H9 (cell line): Measurements from ENCODE around the gene RAB3IL1. TPM values are rescaled to one million over a fixed set of nuclear protein-coding genes. Genes with fewer than 3 reads are reported as not detected.

Experiments
- DNase-seq: peaks from one replicate; pipeline ENCODE4 v3.0.0-alpha.2; 2017
- H2AFZ ChIP-seq: one replicate; pipeline ENCODE4 v1.6.1; 2013; ENCODE audit warnings: mild to moderate bottlenecking, low read length, control low read depth, moderate library complexity
- H2AK5ac ChIP-seq: 2 replicates; pipeline ENCODE4 v1.6.1; 2013; ENCODE audit warnings: low read length, control low read depth, mixed read lengths; ENCODE audit not compliant: insufficient read length
- H2BK120ac ChIP-seq: one replicate; pipeline ENCODE4 v1.6.1; 2013; ENCODE audit warnings: low read depth, mild to moderate bottlenecking, low read length, control low read depth, inconsistent platforms; ENCODE audit not compliant: poor library complexity, severe bottlenecking
- H2BK12ac ChIP-seq: 2 replicates; pipeline ENCODE4 v1.6.1; 2013; ENCODE audit warnings: low read length, control low read depth, mixed read lengths, low read depth; ENCODE audit not compliant: insufficient read length
- H2BK15ac ChIP-seq: 2 replicates; pipeline ENCODE4 v1.6.1; 2013; ENCODE audit warnings: low read depth, low read length, control low read depth
- H2BK20ac ChIP-seq: one replicate; pipeline ENCODE4 v1.6.1; 2013; ENCODE audit warnings: low read depth, mild to moderate bottlenecking, low read length, control low read depth, inconsistent platforms; ENCODE audit not compliant: poor library complexity, severe bottlenecking
- H2BK5ac ChIP-seq: 2 replicates; pipeline ENCODE4 v1.6.1; 2013; ENCODE audit warnings: low read length, control low read depth, mixed read lengths; ENCODE audit not compliant: insufficient read length
- H3K14ac ChIP-seq: 2 replicates; pipeline ENCODE4 v1.6.1; 2013; ENCODE audit warnings: low read length, control low read depth; ENCODE audit not compliant: insufficient read depth
- H3K18ac ChIP-seq: 2 replicates; pipeline ENCODE4 v1.6.1; 2013; ENCODE audit warnings: low read depth, mild to moderate bottlenecking, mixed read lengths, low read length, control low read depth; ENCODE audit not compliant: insufficient read length
- H3K23ac ChIP-seq: 2 replicates; pipeline ENCODE4 v1.6.1; 2013; ENCODE audit warnings: low read length, control low read depth, mixed read lengths, low read depth; ENCODE audit not compliant: insufficient read length
- H3K23me2 ChIP-seq: 2 replicates; pipeline ENCODE4 v1.6.1; 2013; ENCODE audit warnings: low read depth, mild to moderate bottlenecking, mixed read lengths, low read length, control low read depth; ENCODE audit not compliant: insufficient read length, poor library complexity, severe bottlenecking
- H3K27ac ChIP-seq: 2 replicates; pipeline ENCODE4 v1.5.1; 2013; ENCODE audit warnings: low read length, control low read depth, mixed read lengths, low read depth; ENCODE audit not compliant: insufficient read length
- H3K27me3 ChIP-seq: 2 replicates; pipeline ENCODE4 v1.6.1; 2013; ENCODE audit warnings: low read length, control low read depth, inconsistent platforms; ENCODE audit not compliant: insufficient read depth
- H3K4ac ChIP-seq: 2 replicates; pipeline ENCODE4 v1.6.1; 2013; ENCODE audit warnings: low read depth, mild to moderate bottlenecking, control low read depth, inconsistent platforms, low read length, moderate library complexity
- H3K4me1 ChIP-seq: 2 replicates; pipeline ENCODE4 v1.6.1; 2013; ENCODE audit warnings: low read length, control low read depth, inconsistent platforms; ENCODE audit not compliant: insufficient read depth
- H3K4me2 ChIP-seq: 2 replicates; pipeline ENCODE4 v1.6.1; 2013; ENCODE audit warnings: low read length, control low read depth, mixed read lengths; ENCODE audit not compliant: insufficient read length, insufficient read depth
- H3K56ac ChIP-seq: 2 replicates; pipeline ENCODE4 v1.6.1; 2013; ENCODE audit warnings: low read depth, mild to moderate bottlenecking, mixed read lengths, low read length, control low read depth; ENCODE audit not compliant: insufficient read length
- H3K79me1 ChIP-seq: 2 replicates; pipeline ENCODE4 v1.6.1; 2013; ENCODE audit warnings: low read depth, mild to moderate bottlenecking, moderate library complexity, low read length, control low read depth, inconsistent platforms; ENCODE audit not compliant: insufficient read depth, poor library complexity, severe bottlenecking
- H3K79me2 ChIP-seq: 2 replicates; pipeline ENCODE4 v1.6.1; 2013; ENCODE audit warnings: low read length, control low read depth, inconsistent platforms; ENCODE audit not compliant: insufficient read depth
- H3K9ac ChIP-seq: 2 replicates; pipeline ENCODE4 v1.6.1; 2013; ENCODE audit warnings: low read length, control low read depth, mixed read lengths; ENCODE audit not compliant: insufficient read length; ENCODE audit errors: extremely low read depth
- H3K9me3 ChIP-seq: one replicate; pipeline ENCODE4 v1.6.1; 2013; ENCODE audit warnings: low read depth, low read length, inconsistent platforms; ENCODE audit not compliant: control insufficient read depth
- H3T11ph ChIP-seq: one replicate; pipeline ENCODE4 v1.6.1; 2013; ENCODE audit warnings: mild to moderate bottlenecking, low read length, control low read depth, inconsistent platforms
- H4K20me1 ChIP-seq: one replicate; pipeline ENCODE4 v1.6.1; 2013; ENCODE audit not compliant: control insufficient read depth, insufficient read length, insufficient read depth
- H4K5ac ChIP-seq: 2 replicates; pipeline ENCODE4 v1.6.1; 2013; ENCODE audit warnings: low read depth, mild to moderate bottlenecking, mixed read lengths, low read length, control low read depth; ENCODE audit not compliant: insufficient read length
- H4K8ac ChIP-seq: replicated peaks from 2 replicates; pipeline ENCODE4 v1.6.1; 2013; ENCODE audit warnings: low read length, control low read depth, mixed read lengths, low read depth; ENCODE audit not compliant: insufficient read length
- H4K91ac ChIP-seq: 2 replicates; pipeline ENCODE4 v1.6.1; 2013; ENCODE audit warnings: low read depth, mild to moderate bottlenecking, moderate library complexity, mixed read lengths, low read length, control low read depth; ENCODE audit not compliant: insufficient read length
- H3K27ac Mint-ChIP-seq, 3 experiments: 2 replicates in 2 of 3; 3 replicates in 1 of 3; pipeline ENCODE4 v1.8.0; 2020 to 2021; ENCODE audit warnings: mixed read lengths in 3 of 3, mild to moderate bottlenecking in 1 of 3, moderate library complexity in 1 of 3
- H3K27me3 Mint-ChIP-seq: 2 replicates; pipeline ENCODE4 v1.8.0; 2021; ENCODE audit warnings: low read depth, mild to moderate bottlenecking, moderate library complexity, mixed read lengths
- H3K36me3 Mint-ChIP-seq, 3 experiments: 2 replicates in 2 of 3; 3 replicates in 1 of 3; pipeline ENCODE4 v1.8.0; 2020 to 2021; ENCODE audit warnings: low read depth in 3 of 3, mixed read lengths in 3 of 3; ENCODE audit not compliant: insufficient read depth in 1 of 3
- H3K4me1 Mint-ChIP-seq, 2 experiments: 2 replicates each; pipeline ENCODE4 v1.8.0; 2020; ENCODE audit warnings: mixed read lengths in 2 of 2
- H3K4me3 Mint-ChIP-seq, 2 experiments: 2 replicates in 1 of 2; 3 replicates in 1 of 2; pipeline ENCODE4 v1.8.0; 2020 to 2021; ENCODE audit warnings: mild to moderate bottlenecking in 2 of 2, mixed read lengths in 2 of 2, moderate library complexity in 1 of 2
- H3K9me3 Mint-ChIP-seq, 2 experiments: 2 replicates in 1 of 2; 3 replicates in 1 of 2; pipeline ENCODE4 v1.8.0; 2020; ENCODE audit warnings: mild to moderate bottlenecking in 2 of 2, mixed read lengths in 2 of 2, moderate library complexity in 1 of 2
- CTCF ChIP-seq: fragments of 200-600 bp; sonication (generic); conservative IDR thresholded peaks from 3 replicates; pipeline ENCODE4 v1.8.0; 2021; ENCODE audit warnings: antibody characterized with exemption, mild to moderate bottlenecking
- WGBS: extraction: QIAGEN DNeasy Blood & Tissue Kit; methylation state at CpG from one replicate; pipeline ENCODE4 v1.1.7; 2013; ENCODE audit warnings: missing lambda C conversion rate, low lambda C conversion rate, mixed read lengths; ENCODE audit not compliant: insufficient read length; ENCODE audit errors: extremely low coverage; 5-methylcytosine and 5-hydroxymethylcytosine counted together
- total RNA-seq: library from RNA; stranded (reverse); gene quantifications from 2 replicates; pipeline ENCODE4 v1.2.1, GENCODE V29; 2021

Gene RAB3IL1
- total RNA-seq, 1 experiment from 2014 or later, result 2.4 TPM

DNA sequence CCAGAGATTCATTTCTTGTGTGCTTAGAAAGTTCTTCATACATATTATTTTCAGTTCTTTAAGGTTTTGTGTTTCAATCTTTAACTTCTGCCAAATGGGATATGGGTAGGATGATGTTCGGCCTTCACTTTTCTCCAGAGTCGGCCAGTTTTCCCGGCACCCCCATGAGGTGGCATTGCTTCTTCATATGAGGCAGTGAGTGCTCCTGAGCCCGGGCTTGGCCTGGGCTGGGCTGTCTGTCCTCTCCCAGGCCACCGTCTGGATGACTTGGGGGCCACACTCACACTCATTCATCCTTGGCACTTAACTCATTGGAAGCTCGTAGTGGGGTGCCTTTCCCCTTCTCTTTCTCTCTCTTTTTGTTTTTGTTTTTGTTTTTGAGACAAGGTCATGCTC, 65.5 kb downstream of the RAB3IL1 start:
- H3K27ac ChIP-seq, result no peak overlapping the region

More for the DNA sequence above, 65.5 kb downstream of the RAB3IL1 start:
- no peak overlapping the region for H2BK20ac ChIP-seq
- H3K79me2 ChIP-seq, result no peaks in the 10 kb centered on the region; the same call in 1 of the 2 replicates
- H3K27me3 ChIP-seq, result no peaks in the 10 kb centered on the region
- no peaks in the 10 kb centered on the region for H3K4me1 ChIP-seq
- no peaks in the 10 kb centered on the region for H3K9me3 ChIP-seq
- H3K27ac Mint-ChIP-seq, result peak overlapping the region in 2 of 3 experiments; percentile 15 to 76; a peak in 1 of 7 replicates
- H3K27me3 Mint-ChIP-seq, result no peaks in the 10 kb centered on the region
- WGBS, result no CpG with 5 or more reads among the region's 6 CpGs
- no peak overlapping the region for H3K4ac ChIP-seq
- no peak overlapping the region for H4K5ac ChIP-seq
- no peak overlapping the region for H3T11ph ChIP-seq
- no peak for DNase-seq
- H3K79me1 ChIP-seq, result no peaks in the 10 kb centered on the region
- H2BK15ac ChIP-seq, result no peak overlapping the region
- H3K4me2 ChIP-seq, result no peak overlapping the region
- no peaks in the 10 kb centered on the region; a peak in 1 of 5 replicates for H3K9me3 Mint-ChIP-seq
- no peak overlapping the region for H2BK12ac ChIP-seq
- no peak overlapping the region for H2AK5ac ChIP-seq
- no peaks in the 10 kb centered on the region for H3K23me2 ChIP-seq
- no peaks in the 10 kb centered on the region for H3K4me1 Mint-ChIP-seq
- no peak overlapping the region for H2BK5ac ChIP-seq
- H3K18ac ChIP-seq, result no peak overlapping the region
- H3K23ac ChIP-seq, result no peak overlapping the region
- no peak overlapping the region for H4K8ac ChIP-seq
- H4K20me1 ChIP-seq, result no peaks in the 10 kb centered on the region
- TF ChIP-seq CTCF, result no peak
- H3K36me3 Mint-ChIP-seq, result peaks cover 64 to 85% (median 78%) of the 10 kb centered on the region in 3 experiments
- H2AFZ ChIP-seq, result no peak overlapping the region
- H3K14ac ChIP-seq, result no peak overlapping the region
- no peak overlapping the region for H3K56ac ChIP-seq
- no peak overlapping the region for H3K4me3 Mint-ChIP-seq
- H3K9ac ChIP-seq, result no peak overlapping the region
- H2BK120ac ChIP-seq, result no peak overlapping the region
- H4K91ac ChIP-seq, result no peak overlapping the region
